ENCODE measurements around the gene CXCR2.

Gene CXCR2

DNA sequence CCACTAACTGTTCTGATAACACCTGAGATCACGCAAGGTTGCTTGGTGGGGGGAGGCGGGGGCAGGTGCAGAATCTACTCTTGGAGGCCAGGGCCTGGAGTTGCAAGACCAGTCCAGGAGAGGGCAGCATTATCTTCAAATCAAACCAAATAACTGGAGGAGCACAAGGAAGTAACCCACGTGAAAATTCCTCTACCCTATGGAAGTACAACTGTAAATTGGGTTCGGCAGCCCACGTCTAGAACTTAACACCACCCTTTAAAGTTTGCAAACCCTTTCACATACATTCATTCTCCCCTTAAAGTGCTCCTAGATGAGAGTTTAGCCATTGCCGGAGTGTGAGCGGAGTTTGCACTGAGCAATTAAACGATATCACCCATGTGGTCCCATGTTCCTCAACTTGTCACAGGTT is 60.5 kb downstream of the CXCR2 start:
- ATAC-seq (peak; percentile 92), DNase-seq (peak; percentile 71)

All from stimulated activated naive CD8-positive, alpha-beta T cell treated with anti-CD3 and anti-CD28 coated beads, Interleukin-15, Interleukin-2, amounts not matched to agents 100 U/mL and 50 U/mL, for 24 hours (primary cell).